GM06990 (cell line): ENCODE results near the gene NDUFB5.
A peak's percentile ranks its signal among the peaks of the same experiment; 100 is the strongest.

Experiments used
- DNase-seq: peaks from one replicate; pipeline ENCODE4 v3.0.0-alpha.2; 2011; ENCODE audit not compliant: insufficient read length; ENCODE audit errors: extremely low read depth
- H3K27me3 ChIP-seq: replicated peaks from 2 replicates; pipeline ENCODE4 v1.6.0; 2011; ENCODE audit warnings: low read length; ENCODE audit not compliant: control insufficient read depth, insufficient read depth
- H3K36me3 ChIP-seq: 2 replicates; pipeline ENCODE4 v1.5.1; 2011; ENCODE audit warnings: low read length; ENCODE audit not compliant: control insufficient read depth, insufficient read depth
- H3K4me3 ChIP-seq: replicated peaks from 2 replicates; pipeline ENCODE4 v1.5.1; 2011; ENCODE audit warnings: low read depth, mild to moderate bottlenecking, control low read depth, low read length
- TF ChIP-seq, protein P1 (sequence below): IDR thresholded peaks from 2 replicates; pipeline ENCODE4 v1.5.1; 2011; ENCODE audit warnings: low read length, control low read depth, mild to moderate bottlenecking, inconsistent platforms; ENCODE audit not compliant: insufficient read depth, poor library complexity, severe bottlenecking

NDUFB5 gene

DNA sequence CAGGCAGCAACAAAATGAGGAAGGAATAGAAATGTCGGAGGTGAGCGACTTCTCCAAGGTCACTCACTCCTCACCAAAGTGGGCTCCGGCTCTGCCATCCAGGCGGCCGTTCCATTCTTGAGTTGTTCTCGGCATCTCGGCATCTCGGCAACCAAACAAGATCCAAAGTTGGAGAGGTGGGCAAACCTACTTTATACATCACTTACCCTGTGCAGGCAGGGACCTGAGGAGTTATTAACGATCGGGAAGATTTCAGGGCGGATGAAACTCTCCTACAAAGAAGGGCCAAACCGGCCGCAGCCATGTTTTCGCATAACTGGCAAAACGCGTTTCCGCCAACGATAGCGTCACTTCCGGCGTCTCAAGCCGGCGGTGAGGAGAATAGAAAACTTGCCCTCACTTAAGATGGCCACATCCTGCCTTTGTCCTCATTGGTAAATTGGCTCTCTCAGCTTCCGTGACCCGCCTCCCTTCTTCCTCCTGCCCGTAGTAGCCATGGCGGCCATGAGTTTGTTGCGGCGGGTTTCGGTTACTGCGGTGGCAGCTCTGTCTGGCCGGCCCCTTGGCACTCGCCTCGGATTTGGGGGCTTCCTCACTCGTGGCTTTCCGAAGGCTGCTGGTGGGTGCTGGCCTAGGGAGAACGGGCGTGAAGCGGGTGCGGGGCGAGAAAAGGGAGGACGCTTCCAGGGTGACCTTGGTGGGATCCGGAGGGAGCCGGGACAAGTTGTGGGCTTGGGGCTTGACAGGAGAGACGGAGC, at the start of gene NDUFB5, which contains the start of gene MRPL47:
NDUFB5 (plus strand) TSS at position 474 of the 758 bp plus-strand sequence; CDS start at position 496, 22 bp downstream.
MRPL47 (minus strand) TSS at position 318 of the 758 bp plus-strand sequence; CDS start at position 304, 14 bp downstream.
- peaks cover 2% of the 10 kb centered on the region; the same call in 1 of the 2 replicates for H3K36me3 ChIP-seq
- TF ChIP-seq, protein P1, sequence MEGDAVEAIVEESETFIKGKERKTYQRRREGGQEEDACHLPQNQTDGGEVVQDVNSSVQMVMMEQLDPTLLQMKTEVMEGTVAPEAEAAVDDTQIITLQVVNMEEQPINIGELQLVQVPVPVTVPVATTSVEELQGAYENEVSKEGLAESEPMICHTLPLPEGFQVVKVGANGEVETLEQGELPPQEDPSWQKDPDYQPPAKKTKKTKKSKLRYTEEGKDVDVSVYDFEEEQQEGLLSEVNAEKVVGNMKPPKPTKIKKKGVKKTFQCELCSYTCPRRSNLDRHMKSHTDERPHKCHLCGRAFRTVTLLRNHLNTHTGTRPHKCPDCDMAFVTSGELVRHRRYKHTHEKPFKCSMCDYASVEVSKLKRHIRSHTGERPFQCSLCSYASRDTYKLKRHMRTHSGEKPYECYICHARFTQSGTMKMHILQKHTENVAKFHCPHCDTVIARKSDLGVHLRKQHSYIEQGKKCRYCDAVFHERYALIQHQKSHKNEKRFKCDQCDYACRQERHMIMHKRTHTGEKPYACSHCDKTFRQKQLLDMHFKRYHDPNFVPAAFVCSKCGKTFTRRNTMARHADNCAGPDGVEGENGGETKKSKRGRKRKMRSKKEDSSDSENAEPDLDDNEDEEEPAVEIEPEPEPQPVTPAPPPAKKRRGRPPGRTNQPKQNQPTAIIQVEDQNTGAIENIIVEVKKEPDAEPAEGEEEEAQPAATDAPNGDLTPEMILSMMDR: no peak
- DNase-seq: peak; percentile 83
- no peaks in the 10 kb centered on the region for H3K27me3 ChIP-seq
- H3K4me3 ChIP-seq: peak within 1 kb of the TSS; percentile 82

GRCh38 chr3:179558742-179559364, 45.7 kb upstream of the NDUFB5 start:
- Histone ChIP-seq H3K4me3 (no peak overlapping the region), H3K27me3 (no peaks in the 10 kb centered on the region), H3K36me3 (no peaks in the 10 kb centered on the region)
- TF ChIP-seq, protein P1: peak; percentile 82
- no peak for DNase-seq

- Histone ChIP-seq H3K27me3 (no peaks in the 10 kb centered on the region), H3K36me3 (no peaks in the 10 kb centered on the region), H3K4me3 (no peak overlapping the region)
- DNase-seq: no peak
- TF ChIP-seq, protein P1: no peak
Observed at GRCh38 chr3:179560791-179561190, 43.8 kb upstream of the NDUFB5 start.

DNA sequence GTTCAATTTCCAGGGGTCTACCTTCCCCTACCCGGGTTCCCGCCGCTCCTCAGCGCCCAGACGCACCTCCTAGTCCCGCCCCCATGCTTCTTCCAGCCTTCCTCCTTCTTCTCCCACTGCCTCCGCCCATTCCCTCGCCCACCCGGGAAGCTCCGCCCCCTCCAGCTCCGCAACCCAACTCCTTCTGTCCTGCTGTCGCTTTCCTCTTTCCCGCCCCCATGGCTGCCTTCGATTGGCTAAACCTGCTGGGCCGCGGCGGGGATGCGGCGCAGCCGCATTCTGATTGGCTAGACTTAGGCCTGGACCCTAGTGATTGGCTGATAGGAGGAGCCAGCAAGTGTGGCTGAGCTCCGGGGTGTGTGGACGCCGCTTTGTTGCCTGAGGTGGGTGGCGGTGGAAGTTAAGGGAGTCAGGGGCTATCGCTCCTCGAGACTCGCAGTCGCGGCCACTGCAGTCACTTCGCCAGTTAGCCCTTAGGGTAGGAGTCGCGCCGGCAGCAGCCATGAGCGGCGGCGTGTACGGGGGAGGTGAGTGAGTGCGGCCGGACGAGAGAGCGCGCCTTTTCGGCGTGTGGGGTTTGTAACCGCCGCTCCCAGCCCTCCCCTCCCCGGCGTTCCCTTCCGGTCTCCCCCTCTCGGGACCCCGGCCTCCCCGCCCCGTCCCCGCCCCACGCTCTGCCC, 41.9 kb upstream of the NDUFB5 start, which contains the start of gene ACTL6A:
ACTL6A (plus strand) TSS at position 336 of the 680 bp plus-strand sequence; CDS start at position 503, 167 bp downstream.
- Histone ChIP-seq H3K27me3 (no peaks in the 10 kb centered on the region), H3K36me3 (no peaks in the 10 kb centered on the region), H3K4me3 (peak within 1 kb of the TSS; percentile 85)
- TF ChIP-seq, protein P1: no peak
- peak; percentile 100 for DNase-seq

DNA sequence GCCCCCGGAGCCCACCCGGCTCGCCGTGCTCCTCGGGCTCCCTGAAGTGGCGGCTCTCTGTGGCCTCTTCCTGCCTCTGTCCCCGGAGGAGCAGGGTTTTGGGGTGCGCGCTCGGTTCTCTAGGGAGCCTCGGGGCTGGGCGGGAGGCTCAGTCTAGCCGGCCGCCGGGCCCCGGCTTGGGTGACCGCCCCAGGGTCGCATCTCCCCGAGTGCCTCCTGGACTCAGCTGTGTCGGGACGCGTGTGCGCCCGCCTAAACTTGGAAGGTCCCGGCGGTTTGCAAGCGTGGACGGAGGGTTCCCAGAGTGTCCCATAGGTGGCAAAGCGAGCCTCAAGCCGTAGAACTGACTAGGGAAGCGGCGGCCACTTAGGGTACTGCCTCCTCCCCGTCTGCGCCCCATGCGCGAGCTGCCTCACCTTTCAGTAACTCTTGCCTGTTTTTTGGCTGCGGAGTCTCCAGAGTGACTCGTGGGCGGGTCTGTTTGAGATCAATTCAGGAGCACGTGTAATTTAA, 41.3 kb upstream of the NDUFB5 start:
- H3K27me3 ChIP-seq: no peaks in the 10 kb centered on the region
- no peaks in the 10 kb centered on the region for H3K36me3 ChIP-seq
- H3K4me3 ChIP-seq: peak overlapping the region; percentile 85
- DNase-seq: peak; percentile 81
- TF ChIP-seq, protein P1: peak; percentile 40
